Measurements from ENCODE around the gene DNAAF2.
A peak's percentile ranks its signal among the peaks of the same experiment; 100 is the strongest.
"Not testable (repeated sequence)": the region's sequence is repeated elsewhere in the genome, so short reads cannot be mapped to it uniquely, and the experiment has no call there.

The DNAAF2 gene

DNA sequence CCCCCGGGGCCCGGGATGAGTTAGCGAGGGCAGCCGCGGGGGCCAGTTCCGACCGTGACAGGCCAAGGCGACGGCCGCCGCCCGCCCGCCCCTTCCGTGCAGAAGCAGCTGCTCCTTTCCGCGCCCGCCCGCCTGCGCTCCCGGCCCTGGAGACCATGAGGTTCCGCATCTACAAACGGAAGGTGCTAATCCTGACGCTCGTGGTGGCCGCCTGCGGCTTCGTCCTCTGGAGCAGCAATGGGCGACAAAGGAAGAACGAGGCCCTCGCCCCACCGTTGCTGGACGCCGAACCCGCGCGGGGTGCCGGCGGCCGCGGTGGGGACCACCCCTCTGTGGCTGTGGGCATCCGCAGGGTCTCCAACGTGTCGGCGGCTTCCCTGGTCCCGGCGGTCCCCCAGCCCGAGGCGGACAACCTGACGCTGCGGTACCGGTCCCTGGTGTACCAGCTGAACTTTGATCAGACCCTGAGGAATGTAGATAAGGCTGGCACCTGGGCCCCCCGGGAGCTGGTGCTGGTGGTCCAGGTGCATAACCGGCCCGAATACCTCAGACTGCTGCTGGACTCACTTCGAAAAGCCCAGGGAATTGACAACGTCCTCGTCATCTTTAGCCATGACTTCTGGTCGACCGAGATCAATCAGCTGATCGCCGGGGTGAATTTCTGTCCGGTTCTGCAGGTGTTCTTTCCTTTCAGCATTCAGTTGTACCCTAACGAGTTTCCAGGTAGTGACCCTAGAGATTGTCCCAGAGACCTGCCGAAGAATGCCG is 13.7 kb downstream of the DNAAF2 start:
- H3K9ac ChIP-seq (ENCODE audit: low read depth in 1 of 2, low read length in 2 of 2), result peak overlapping the region; percentile 91 to 100
- H3K4me1 ChIP-seq (ENCODE audit: control insufficient read depth in 2 of 2, insufficient read depth in 2 of 2, low read length in 2 of 2), result peaks cover 32% of the 10 kb centered on the region in 2 donors
- no peaks in the 10 kb centered on the region for H3K9me3 ChIP-seq (ENCODE audit: control insufficient read depth in 2 of 2, low read length in 2 of 2)
- H3K4me3 ChIP-seq (ENCODE audit: low read length in 2 of 2), result peak overlapping the region; percentile 96 to 98
- peak overlapping the region; percentile 98 to 99 for H3K27ac ChIP-seq (ENCODE audit: low read depth in 2 of 2, low read length in 2 of 2)
- H3K36me3 ChIP-seq (ENCODE audit: control insufficient read depth in 2 of 2, insufficient read depth in 2 of 2, low read length in 2 of 2), result peaks cover 5 to 12% of the 10 kb centered on the region in 2 donors
- H3K27me3 ChIP-seq (ENCODE audit: control insufficient read depth in 2 of 2, insufficient read depth in 2 of 2, low read length in 2 of 2), result no peaks in the 10 kb centered on the region

DNA sequence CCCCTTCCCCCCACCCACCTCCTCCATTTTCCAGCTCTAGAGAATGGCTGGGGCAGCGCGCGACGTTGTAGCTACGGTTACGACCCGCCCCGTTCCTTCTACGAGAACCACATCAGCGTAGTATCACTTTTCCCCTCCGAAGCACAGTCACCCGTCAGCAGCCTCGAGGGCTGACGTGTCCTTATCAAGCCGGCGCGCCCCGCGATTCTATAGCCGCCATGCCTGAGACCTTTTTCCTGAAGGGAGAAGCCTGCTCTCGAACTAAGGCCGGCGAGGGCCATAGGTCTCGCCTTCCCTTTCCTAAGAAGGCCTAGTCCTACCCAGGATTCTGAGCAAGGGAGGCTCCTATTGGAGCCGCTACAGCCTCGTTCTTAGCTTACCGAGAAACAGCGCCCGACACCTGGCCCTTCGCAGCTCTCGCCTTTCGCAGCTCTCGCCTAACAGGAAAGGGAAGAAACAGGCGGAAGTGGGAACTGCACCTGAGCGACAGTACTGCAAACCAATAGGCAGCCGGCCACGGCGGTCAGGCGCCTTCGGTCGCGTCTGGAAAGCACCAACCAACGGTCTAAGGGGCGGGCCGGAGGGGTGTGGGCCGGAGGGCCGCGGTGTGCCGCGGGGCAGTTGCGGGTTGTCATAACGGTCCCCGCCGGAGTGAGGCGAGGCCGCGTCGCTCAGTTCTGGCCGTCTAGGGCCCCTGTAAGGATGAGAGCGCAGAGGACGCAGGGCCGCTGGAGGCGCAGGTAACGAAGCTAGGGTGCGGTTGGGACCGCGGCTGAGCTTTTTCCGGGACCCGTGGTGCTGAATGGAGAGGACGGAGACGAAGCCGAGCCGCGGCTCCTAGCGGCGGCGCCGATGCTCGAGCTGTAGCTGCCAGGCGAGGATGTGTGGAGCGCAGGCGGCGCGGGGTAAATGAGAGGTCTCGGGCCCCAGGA is 14.6 kb downstream of the DNAAF2 start, which contains the start of the genes MGAT2 and RPL36AL:
Gene MGAT2, plus strand, starts transcription at position 618 of the 932 bp plus-strand sequence. CDS start 470 bp downstream, outside the sequence.
Gene RPL36AL, minus strand, starts transcription at position 445 of the 932 bp plus-strand sequence. CDS start 1,522 bp downstream, outside the sequence.
- Histone ChIP-seq H3K27me3 (ENCODE audit: control insufficient read depth in 2 of 2, insufficient read depth in 2 of 2, low read length in 2 of 2) (no peaks in the 10 kb centered on the region), H3K4me1 (ENCODE audit: control insufficient read depth in 2 of 2, insufficient read depth in 2 of 2, low read length in 2 of 2) (peaks cover 31 to 32% of the 10 kb centered on the region in 2 donors), H3K9ac (ENCODE audit: low read depth in 1 of 2, low read length in 2 of 2) (peak within 1 kb of the TSS; percentile 97 to 100), H3K36me3 (ENCODE audit: control insufficient read depth in 2 of 2, insufficient read depth in 2 of 2, low read length in 2 of 2) (peaks cover 10 to 12% of the 10 kb centered on the region in 2 donors), H3K4me3 (ENCODE audit: low read length in 2 of 2) (peak within 1 kb of the TSS; percentile 96 to 98), H3K9me3 (ENCODE audit: control insufficient read depth in 2 of 2, low read length in 2 of 2) (no peaks in the 10 kb centered on the region), H3K27ac (ENCODE audit: low read depth in 2 of 2, low read length in 2 of 2) (peak within 1 kb of the TSS; percentile 98 to 99)

DNA sequence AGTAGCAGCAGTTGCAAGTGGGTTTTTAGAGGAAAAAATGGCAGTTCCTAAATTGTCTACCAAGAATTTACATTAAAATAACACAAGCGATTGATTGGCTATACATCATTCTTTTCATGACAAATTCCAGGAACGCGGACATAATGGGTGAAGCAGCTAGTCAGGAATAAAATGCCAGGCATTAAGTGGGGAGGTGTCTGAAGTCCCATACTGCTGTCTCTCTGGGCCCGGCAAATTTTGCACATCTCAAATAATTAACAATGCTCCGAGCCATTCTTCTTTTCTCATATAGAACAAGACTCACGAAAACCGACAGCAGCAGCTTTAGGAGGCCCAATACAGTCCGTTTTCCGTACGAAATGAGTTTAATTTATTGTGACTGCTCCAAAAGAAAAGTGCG is 15.3 kb downstream of the DNAAF2 start:
- peak overlapping the region; percentile 97 to 100 for H3K9ac ChIP-seq (ENCODE audit: low read depth in 1 of 2, low read length in 2 of 2)
- peak overlapping the region; percentile 98 to 99 for H3K27ac ChIP-seq (ENCODE audit: low read depth in 2 of 2, low read length in 2 of 2)
- H3K4me1 ChIP-seq (ENCODE audit: control insufficient read depth in 2 of 2, insufficient read depth in 2 of 2, low read length in 2 of 2), result peaks cover 30 to 32% of the 10 kb centered on the region in 2 donors
- H3K9me3 ChIP-seq (ENCODE audit: control insufficient read depth in 2 of 2, low read length in 2 of 2), result no peaks in the 10 kb centered on the region
- no peaks in the 10 kb centered on the region for H3K27me3 ChIP-seq (ENCODE audit: control insufficient read depth in 2 of 2, insufficient read depth in 2 of 2, low read length in 2 of 2)
- peak overlapping the region; percentile 96 to 98 for H3K4me3 ChIP-seq (ENCODE audit: low read length in 2 of 2)
- peaks cover 10 to 14% of the 10 kb centered on the region in 2 donors for H3K36me3 ChIP-seq (ENCODE audit: control insufficient read depth in 2 of 2, insufficient read depth in 2 of 2, low read length in 2 of 2)

DNA sequence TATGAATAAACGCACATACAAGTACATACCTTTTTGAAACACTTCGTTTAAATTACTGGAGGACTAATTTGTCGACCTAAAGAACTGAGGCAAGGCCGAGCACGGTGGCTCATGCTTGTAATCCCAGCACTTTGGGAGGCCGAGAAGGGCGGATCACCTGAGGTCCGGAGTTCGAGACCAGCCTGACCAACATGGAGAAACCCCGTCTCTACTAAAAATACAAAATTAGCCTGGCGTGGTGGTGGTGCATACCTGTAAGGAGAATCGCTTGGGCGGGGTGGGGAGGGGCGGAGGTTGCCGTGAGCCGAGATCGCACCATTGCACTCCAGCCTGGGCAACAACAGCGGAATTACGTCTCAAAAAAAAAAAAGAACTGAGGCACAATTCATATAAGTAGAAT is 15.8 kb downstream of the DNAAF2 start:
- peaks cover 12 to 16% of the 10 kb centered on the region in 2 donors for H3K36me3 ChIP-seq (ENCODE audit: control insufficient read depth in 2 of 2, insufficient read depth in 2 of 2, low read length in 2 of 2)
- peak overlapping the region; percentile 96 to 98 for H3K4me3 ChIP-seq (ENCODE audit: low read length in 2 of 2)
- not testable (repeated sequence) for H3K27me3 ChIP-seq (ENCODE audit: control insufficient read depth in 2 of 2, insufficient read depth in 2 of 2, low read length in 2 of 2); H3K9me3 ChIP-seq (ENCODE audit: control insufficient read depth in 2 of 2, low read length in 2 of 2)
- H3K9ac ChIP-seq (ENCODE audit: low read depth in 1 of 2, low read length in 2 of 2), result peak overlapping the region; percentile 97 to 100
- peaks cover 30 to 32% of the 10 kb centered on the region in 2 donors for H3K4me1 ChIP-seq (ENCODE audit: control insufficient read depth in 2 of 2, insufficient read depth in 2 of 2, low read length in 2 of 2)
- peak overlapping the region in 1 of 2 donors; percentile 98 for H3K27ac ChIP-seq (ENCODE audit: low read depth in 2 of 2, low read length in 2 of 2)

DNA sequence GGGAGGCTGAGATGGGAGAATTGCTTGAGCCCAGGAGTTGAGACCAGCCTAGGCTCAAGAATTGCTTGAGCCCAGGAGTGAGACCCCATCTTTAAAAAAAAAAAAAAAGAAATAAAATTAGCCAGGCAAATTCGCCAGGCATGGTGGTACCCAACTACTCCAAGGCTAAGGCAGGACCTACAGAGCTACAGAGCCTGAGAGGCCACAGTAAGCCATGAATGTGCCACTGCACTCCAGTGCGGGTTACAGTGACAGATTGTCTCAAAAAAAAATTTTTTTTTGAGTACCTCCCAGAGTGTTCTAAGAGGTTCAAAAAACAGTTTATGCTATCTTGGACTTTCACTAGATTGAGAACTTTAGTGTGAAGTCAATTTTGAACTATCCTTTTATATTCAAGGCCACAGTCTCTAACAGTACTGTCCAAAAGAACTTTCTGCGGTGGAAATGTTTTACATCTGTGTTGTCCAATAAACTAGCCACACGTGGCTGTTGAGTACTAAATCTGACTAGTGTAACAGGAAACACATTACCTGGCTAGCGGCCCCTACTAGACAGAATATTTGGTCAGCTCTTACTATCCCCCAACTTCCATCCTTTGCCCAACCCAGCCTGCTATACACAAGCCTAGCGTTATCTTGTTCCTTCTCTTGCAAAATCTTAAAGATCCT is 17.1 kb downstream of the DNAAF2 start:
- Histone ChIP-seq H3K27ac (ENCODE audit: low read depth in 2 of 2, low read length in 2 of 2) (no peak overlapping the region), H3K36me3 (ENCODE audit: control insufficient read depth in 2 of 2, insufficient read depth in 2 of 2, low read length in 2 of 2) (peaks cover 14 to 17% of the 10 kb centered on the region in 2 donors), H3K9ac (ENCODE audit: low read depth in 1 of 2, low read length in 2 of 2) (no peak overlapping the region), H3K27me3 (ENCODE audit: control insufficient read depth in 2 of 2, insufficient read depth in 2 of 2, low read length in 2 of 2) (no peaks in the 10 kb centered on the region), H3K4me3 (ENCODE audit: low read length in 2 of 2) (peak overlapping the region in 1 of 2 donors; percentile 23), H3K9me3 (ENCODE audit: control insufficient read depth in 2 of 2, low read length in 2 of 2) (no peaks in the 10 kb centered on the region), H3K4me1 (ENCODE audit: control insufficient read depth in 2 of 2, insufficient read depth in 2 of 2, low read length in 2 of 2) (peaks cover 17 to 21% of the 10 kb centered on the region in 2 donors)

DNA sequence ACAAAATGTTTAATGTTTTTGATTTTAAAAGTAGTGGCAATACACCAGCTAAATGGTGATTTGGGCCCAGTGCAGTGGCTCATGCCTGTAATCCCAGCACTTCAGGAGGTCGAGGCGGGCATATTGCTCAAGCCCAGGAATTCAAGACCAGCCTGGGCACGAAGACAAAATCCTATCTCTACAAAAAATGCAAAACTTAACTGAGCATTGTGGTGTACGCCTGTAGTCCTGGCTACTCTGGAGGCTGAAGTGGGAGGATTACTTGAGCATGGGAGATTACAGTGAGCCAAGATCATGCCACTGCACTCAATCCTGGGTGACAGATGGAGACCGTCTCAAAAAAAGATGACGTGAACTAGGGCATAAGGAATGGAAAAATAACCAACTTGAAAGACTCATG is 19.3 kb downstream of the DNAAF2 start:
- Histone ChIP-seq H3K9me3 (ENCODE audit: control insufficient read depth in 2 of 2, low read length in 2 of 2) (no peaks in the 10 kb centered on the region), H3K9ac (ENCODE audit: low read depth in 1 of 2, low read length in 2 of 2) (no peak overlapping the region), H3K36me3 (ENCODE audit: control insufficient read depth in 2 of 2, insufficient read depth in 2 of 2, low read length in 2 of 2) (peaks cover 14% of the 10 kb centered on the region in 2 donors), H3K4me3 (ENCODE audit: low read length in 2 of 2) (no peak overlapping the region), H3K4me1 (ENCODE audit: control insufficient read depth in 2 of 2, insufficient read depth in 2 of 2, low read length in 2 of 2) (peaks cover 3 to 4% of the 10 kb centered on the region in 2 donors), H3K27me3 (ENCODE audit: control insufficient read depth in 2 of 2, insufficient read depth in 2 of 2, low read length in 2 of 2) (no peaks in the 10 kb centered on the region), H3K27ac (ENCODE audit: low read depth in 2 of 2, low read length in 2 of 2) (no peak overlapping the region)

DNA sequence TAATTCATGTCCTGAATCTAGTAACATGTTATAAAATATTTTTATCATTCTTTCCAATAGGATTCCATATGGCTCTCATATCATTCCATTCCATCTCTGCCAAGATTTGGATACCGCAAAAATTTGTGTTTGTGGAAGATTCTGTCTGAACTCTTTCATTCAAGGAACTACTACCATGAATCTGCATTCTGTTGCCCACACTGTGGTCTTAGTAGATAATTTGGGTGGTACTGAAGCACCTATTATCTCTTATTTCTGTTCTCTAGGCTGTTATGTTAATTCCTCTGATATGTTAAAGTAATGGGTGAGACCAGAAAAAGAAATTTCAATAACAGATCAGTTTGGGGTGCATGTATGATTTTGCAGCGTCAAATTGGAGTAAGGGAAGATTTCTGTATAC is 20.8 kb downstream of the DNAAF2 start:
- Histone ChIP-seq H3K4me3 (ENCODE audit: low read length in 2 of 2) (no peak overlapping the region), H3K27ac (ENCODE audit: low read depth in 2 of 2, low read length in 2 of 2) (no peak overlapping the region), H3K9me3 (ENCODE audit: control insufficient read depth in 2 of 2, low read length in 2 of 2) (no peaks in the 10 kb centered on the region), H3K27me3 (ENCODE audit: control insufficient read depth in 2 of 2, insufficient read depth in 2 of 2, low read length in 2 of 2) (no peaks in the 10 kb centered on the region), H3K4me1 (ENCODE audit: control insufficient read depth in 2 of 2, insufficient read depth in 2 of 2, low read length in 2 of 2) (peaks cover 0 to under 1% of the 10 kb centered on the region in 2 donors), H3K36me3 (ENCODE audit: control insufficient read depth in 2 of 2, insufficient read depth in 2 of 2, low read length in 2 of 2) (peaks cover 14 to 17% of the 10 kb centered on the region in 2 donors), H3K9ac (ENCODE audit: low read depth in 1 of 2, low read length in 2 of 2) (no peak overlapping the region)

DNA sequence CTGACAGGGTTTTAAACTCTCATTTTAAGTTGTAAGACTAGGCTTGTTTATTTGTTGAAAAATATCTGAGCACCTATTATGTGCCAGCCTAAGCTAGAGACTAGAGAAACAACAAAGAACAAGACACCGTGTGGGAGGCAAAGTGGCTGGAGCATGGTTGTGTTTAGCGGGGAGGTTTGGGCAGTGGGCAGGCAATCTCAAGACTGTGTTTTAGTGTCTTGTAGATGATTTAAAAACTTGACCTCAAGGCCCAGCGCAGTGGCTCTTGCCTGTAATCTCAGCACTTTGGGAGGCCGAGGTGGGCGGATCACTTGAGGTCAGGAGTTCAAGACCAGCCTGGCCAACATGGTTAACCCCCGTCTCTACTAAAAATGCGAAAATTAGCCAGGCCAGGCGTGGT is 22.4 kb downstream of the DNAAF2 start:
- H3K27me3 ChIP-seq (ENCODE audit: control insufficient read depth in 2 of 2, insufficient read depth in 2 of 2, low read length in 2 of 2), result no peaks in the 10 kb centered on the region

DNA sequence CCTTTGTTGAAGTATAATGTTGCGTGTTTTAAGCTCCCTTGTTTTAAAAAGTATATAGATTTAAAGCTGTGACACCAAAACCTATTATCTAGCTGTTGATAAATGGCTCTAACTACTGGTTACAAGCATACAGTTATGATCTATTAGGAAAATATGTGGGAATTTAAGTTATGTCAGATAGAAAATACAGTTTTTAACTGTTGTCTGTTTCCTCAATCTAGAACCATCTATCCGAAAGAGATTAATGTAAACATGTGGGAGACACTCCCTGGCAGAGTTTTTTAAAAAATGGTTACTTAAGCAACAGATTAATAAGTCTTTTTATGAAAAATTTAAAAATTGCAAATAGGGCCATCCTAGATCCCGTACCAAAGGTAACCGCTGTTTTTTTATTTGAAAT is 22.8 kb downstream of the DNAAF2 start:
- peaks cover 9 to 13% of the 10 kb centered on the region in 2 donors for H3K36me3 ChIP-seq (ENCODE audit: control insufficient read depth in 2 of 2, insufficient read depth in 2 of 2, low read length in 2 of 2)
- no peaks in the 10 kb centered on the region for H3K27me3 ChIP-seq (ENCODE audit: control insufficient read depth in 2 of 2, insufficient read depth in 2 of 2, low read length in 2 of 2)
- H3K4me1 ChIP-seq (ENCODE audit: control insufficient read depth in 2 of 2, insufficient read depth in 2 of 2, low read length in 2 of 2), result no peaks in the 10 kb centered on the region
- no peak overlapping the region for H3K4me3 ChIP-seq (ENCODE audit: low read length in 2 of 2)
- H3K27ac ChIP-seq (ENCODE audit: low read depth in 2 of 2, low read length in 2 of 2), result no peak overlapping the region
- no peak overlapping the region for H3K9ac ChIP-seq (ENCODE audit: low read depth in 1 of 2, low read length in 2 of 2)
- no peaks in the 10 kb centered on the region for H3K9me3 ChIP-seq (ENCODE audit: control insufficient read depth in 2 of 2, low read length in 2 of 2)

More for the DNA sequence above, 22.4 kb downstream of the DNAAF2 start:
- peaks cover 9 to 11% of the 10 kb centered on the region in 2 donors for H3K36me3 ChIP-seq (ENCODE audit: control insufficient read depth in 2 of 2, insufficient read depth in 2 of 2, low read length in 2 of 2)
- no peak overlapping the region for H3K4me3 ChIP-seq (ENCODE audit: low read length in 2 of 2)
- H3K4me1 ChIP-seq (ENCODE audit: control insufficient read depth in 2 of 2, insufficient read depth in 2 of 2, low read length in 2 of 2), result no peaks in the 10 kb centered on the region
- H3K27ac ChIP-seq (ENCODE audit: low read depth in 2 of 2, low read length in 2 of 2), result no peak overlapping the region
- H3K9me3 ChIP-seq (ENCODE audit: control insufficient read depth in 2 of 2, low read length in 2 of 2), result no peaks in the 10 kb centered on the region
- H3K9ac ChIP-seq (ENCODE audit: low read depth in 1 of 2, low read length in 2 of 2), result no peak overlapping the region
